T-helper 2 cell treated with Interferon-gamma antibody and Interleukin-4, amounts not matched to agents 5 μg/mL and 100 μg/mL, for 36 hours (primary cell): ENCODE measurements around the gene CCNQ.
A peak's percentile ranks its signal among the peaks of the same experiment; 100 is the strongest.

Experiments
- DNase-seq: peaks from one replicate; pipeline ENCODE4 v3.0.0; 2021; ENCODE audit warnings: low spot score
- H3K27ac Mint-ChIP-seq: one replicate; pipeline ENCODE4 v1.8.0; 2021; ENCODE audit warnings: mild to moderate bottlenecking, mixed read lengths
- H3K27me3 Mint-ChIP-seq: one replicate; pipeline ENCODE4 v1.8.0; 2021; ENCODE audit warnings: low read depth, mixed read lengths
- H3K36me3 Mint-ChIP-seq: one replicate; pipeline ENCODE4 v1.8.0; 2021; ENCODE audit warnings: low read depth, mixed read lengths
- H3K4me1 Mint-ChIP-seq: one replicate; pipeline ENCODE4 v1.8.0; 2021; ENCODE audit warnings: low read depth, mixed read lengths
- H3K4me3 Mint-ChIP-seq: one replicate; pipeline ENCODE4 v1.8.0; 2022; ENCODE audit warnings: mild to moderate bottlenecking, moderate library complexity, mixed read lengths
- H3K9me3 Mint-ChIP-seq: one replicate; pipeline ENCODE4 v1.8.0; 2021; ENCODE audit warnings: mixed read lengths

The CCNQ gene

GRCh38 chrX:153600921-153601320 is 2.0 kb upstream of the CCNQ start:
- peaks cover 36% of the 10 kb centered on the region for H3K4me1 Mint-ChIP-seq
- DNase-seq = no peak
- H3K9me3 Mint-ChIP-seq = no peaks in the 10 kb centered on the region
- H3K36me3 Mint-ChIP-seq = peaks cover under 1% of the 10 kb centered on the region
- peak overlapping the region; percentile 87 for H3K4me3 Mint-ChIP-seq
- H3K27ac Mint-ChIP-seq = no peak overlapping the region
- H3K27me3 Mint-ChIP-seq = no peaks in the 10 kb centered on the region

DNA sequence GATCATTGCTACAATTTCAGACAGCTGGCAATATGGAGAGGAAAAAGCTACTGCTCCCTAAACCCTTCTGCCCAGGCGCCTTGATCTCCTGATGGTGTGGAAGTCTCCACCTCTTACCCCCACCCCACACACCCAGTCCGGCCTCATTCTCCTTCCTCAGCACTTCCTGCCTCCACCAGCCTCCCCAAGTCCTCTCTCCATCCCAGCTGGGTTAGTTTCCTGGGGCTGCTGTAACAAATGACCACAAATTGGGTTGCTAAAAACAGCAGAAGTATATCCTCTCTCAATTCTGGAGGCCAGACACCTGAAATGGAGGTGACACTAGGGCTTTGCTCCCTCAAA is 1.1 kb upstream of the CCNQ start:
- DNase-seq = no peak
- no peaks in the 10 kb centered on the region for H3K27me3 Mint-ChIP-seq
- H3K4me1 Mint-ChIP-seq = peaks cover 36% of the 10 kb centered on the region
- peak overlapping the region; percentile 87 for H3K4me3 Mint-ChIP-seq
- H3K36me3 Mint-ChIP-seq = peaks cover 5% of the 10 kb centered on the region
- H3K9me3 Mint-ChIP-seq = no peaks in the 10 kb centered on the region
- peak overlapping the region; percentile 75 for H3K27ac Mint-ChIP-seq

- Mint-ChIP-seq H3K4me3 (peak overlapping the region; percentile 87), H3K9me3 (no peaks in the 10 kb centered on the region), H3K27me3 (no peaks in the 10 kb centered on the region), H3K36me3 (peaks cover 5% of the 10 kb centered on the region), H3K27ac (no peak overlapping the region), H3K4me1 (peaks cover 36% of the 10 kb centered on the region)
- DNase-seq = peak; percentile 91
These were observed 473 bp upstream of the CCNQ start for GRCh38 chrX:153599192-153600031.

DNA sequence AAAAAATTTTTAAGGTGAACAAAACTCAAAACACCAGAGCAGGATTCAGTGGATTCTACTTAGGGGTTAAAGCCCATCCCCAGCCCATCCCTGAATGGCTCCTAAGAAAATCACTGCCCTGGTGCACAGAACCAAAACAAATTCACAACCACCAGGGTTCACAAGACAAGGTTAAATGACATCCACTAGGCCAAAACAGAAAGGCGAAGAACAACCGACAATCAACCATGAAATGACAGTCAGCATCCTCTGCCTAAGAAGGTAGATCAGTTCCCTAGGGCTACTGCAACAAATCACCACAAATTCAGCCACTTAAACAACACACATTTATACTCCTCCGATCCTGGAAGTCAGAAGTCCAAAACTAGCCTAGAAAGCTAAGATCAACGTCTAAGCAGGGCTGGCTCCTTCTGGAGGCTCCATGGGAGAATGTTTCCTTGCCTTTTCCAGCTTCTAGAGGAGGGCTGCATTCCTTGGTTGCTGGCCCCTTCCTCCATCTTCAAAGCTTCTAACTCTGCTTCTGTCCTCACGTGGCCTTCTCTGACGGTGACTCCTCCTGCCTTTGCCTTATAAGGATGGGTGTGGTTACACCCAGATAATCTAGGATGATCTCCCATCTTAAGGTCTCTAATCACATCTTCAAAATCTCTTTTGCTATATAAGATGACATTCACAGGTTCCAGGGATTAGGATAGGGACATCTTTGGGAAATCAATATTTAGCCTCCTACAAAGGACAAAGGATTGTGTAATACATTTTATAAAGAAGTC is 1.8 kb downstream of the CCNQ start:
- DNase-seq = no peak
- H3K4me1 Mint-ChIP-seq = peaks cover 34% of the 10 kb centered on the region
- no peak overlapping the region for H3K27ac Mint-ChIP-seq
- H3K4me3 Mint-ChIP-seq = peak overlapping the region; percentile 89
- H3K9me3 Mint-ChIP-seq = no peaks in the 10 kb centered on the region
- H3K36me3 Mint-ChIP-seq = peaks cover 5% of the 10 kb centered on the region
- no peaks in the 10 kb centered on the region for H3K27me3 Mint-ChIP-seq

DNA sequence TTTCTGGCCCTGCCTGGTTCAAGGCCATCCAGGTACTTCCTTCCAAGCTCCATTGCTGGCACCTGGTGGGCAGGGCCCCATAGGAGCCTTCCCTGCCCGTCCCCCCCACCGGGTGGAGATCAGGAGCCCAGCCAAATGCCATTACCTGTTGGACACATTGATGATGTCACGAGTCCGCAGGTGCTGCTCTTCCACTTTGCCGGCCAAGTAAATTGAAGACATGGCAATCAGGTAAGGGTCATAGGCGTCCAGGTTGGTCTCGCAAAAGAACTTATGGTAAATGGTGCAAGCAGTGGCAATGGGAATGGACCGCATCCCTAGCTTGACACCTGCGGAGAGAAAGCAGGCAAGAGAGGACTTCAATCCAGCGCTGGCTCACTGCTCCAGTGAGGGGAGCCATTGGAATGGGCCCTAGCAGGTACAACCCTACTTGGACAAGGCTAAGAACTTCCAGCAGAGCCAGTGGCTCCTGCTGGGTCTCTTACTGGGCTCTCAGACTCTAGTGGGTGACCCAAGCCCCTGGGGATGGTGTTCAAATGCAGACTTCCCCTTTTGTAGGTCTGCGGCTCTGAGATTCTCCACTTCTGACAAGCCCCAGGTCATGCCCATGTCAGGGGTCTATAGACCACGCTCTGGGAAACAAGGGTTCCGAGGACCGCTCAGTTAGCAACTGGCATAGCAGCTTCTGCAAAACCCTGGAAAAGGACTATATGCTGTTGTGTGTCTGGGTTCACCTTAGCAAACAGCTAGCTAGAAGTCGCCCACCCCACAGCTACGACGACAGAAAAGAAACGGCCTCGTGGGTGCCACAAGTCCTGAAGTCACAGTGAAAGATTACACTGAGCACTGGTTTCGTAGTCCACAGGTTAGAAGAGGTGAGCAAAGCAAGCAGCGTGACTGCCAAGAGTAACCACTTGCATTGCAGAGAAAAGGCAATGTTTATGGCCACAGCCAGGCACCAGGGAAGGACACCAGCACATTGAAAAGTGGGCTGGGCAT is 2.8 kb downstream of the CCNQ start:
- H3K4me3 Mint-ChIP-seq = no peak overlapping the region
- peaks cover 7% of the 10 kb centered on the region for H3K36me3 Mint-ChIP-seq
- no peaks in the 10 kb centered on the region for H3K27me3 Mint-ChIP-seq
- H3K27ac Mint-ChIP-seq = no peak overlapping the region
- H3K9me3 Mint-ChIP-seq = no peaks in the 10 kb centered on the region
- no peak for DNase-seq
- peaks cover 31% of the 10 kb centered on the region for H3K4me1 Mint-ChIP-seq

DNA sequence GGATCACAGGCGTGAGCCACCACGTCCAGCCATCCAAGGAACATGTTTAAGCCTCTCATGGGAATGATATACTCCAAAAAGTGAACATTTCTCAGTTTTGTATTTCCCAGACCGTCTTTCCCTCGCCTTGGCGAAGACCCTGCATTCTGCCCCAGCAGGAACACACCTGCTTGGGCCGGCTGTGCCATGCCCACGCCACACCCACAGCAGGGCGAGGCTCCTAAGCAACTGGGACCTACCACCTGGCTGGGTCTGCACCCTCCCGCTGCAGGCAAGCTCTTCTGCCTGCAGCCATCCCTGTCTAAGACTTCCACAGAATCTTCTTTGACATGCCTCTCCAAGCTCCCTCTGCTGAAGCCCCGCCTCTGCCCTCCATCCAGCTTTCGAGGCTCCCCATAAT is 3.6 kb downstream of the CCNQ start:
- Mint-ChIP-seq H3K4me3 (no peak overlapping the region), H3K27me3 (no peaks in the 10 kb centered on the region), H3K4me1 (peaks cover 25% of the 10 kb centered on the region), H3K36me3 (peaks cover 7% of the 10 kb centered on the region), H3K27ac (no peak overlapping the region), H3K9me3 (no peaks in the 10 kb centered on the region)
- DNase-seq = no peak

- Mint-ChIP-seq H3K9me3 (no peaks in the 10 kb centered on the region), H3K27ac (no peak overlapping the region), H3K4me1 (peaks cover 19% of the 10 kb centered on the region), H3K4me3 (no peak overlapping the region), H3K36me3 (peaks cover 7% of the 10 kb centered on the region), H3K27me3 (no peaks in the 10 kb centered on the region)
- no peak for DNase-seq
These were observed 5.0 kb downstream of the CCNQ start for GRCh38 chrX:153593811-153594500.

DNA sequence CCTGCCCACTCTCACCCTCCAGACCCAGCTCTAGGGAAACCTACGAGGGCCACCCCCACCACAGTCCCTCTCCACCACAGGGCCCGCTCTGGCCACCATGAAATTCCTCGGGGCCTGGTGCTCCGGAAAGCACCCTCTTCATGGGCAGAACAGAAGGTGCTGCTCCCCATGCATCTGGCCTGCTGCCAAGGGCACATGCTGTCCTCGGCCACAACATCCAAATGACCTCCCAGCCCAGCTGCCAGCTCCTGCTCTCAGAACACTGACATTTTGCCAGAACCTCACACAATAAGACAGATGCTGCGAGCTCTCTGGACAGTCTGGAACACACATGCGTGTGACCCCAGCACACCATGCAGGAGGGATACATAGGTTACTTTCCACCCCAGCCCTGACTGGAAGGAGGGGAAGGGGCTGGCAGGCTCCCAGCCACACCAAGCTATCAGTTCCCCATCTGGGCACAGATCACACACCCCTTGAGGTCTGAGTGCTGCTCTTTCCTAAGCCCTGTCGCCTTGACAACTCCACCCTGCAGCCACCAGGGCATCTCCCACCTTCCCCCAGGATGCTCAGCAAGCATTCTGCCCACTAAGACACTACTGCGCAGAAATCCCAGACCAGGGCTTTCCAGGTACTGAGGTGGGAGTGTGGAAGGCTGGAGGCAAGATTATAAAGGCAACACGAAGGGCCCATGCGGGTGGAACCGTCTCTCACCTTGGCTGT is 5.8 kb downstream of the CCNQ start:
- Mint-ChIP-seq H3K9me3 (no peaks in the 10 kb centered on the region), H3K27me3 (no peaks in the 10 kb centered on the region), H3K4me1 (peaks cover 17% of the 10 kb centered on the region), H3K36me3 (peaks cover 11% of the 10 kb centered on the region), H3K27ac (no peak overlapping the region), H3K4me3 (no peak overlapping the region)
- no peak for DNase-seq

DNA sequence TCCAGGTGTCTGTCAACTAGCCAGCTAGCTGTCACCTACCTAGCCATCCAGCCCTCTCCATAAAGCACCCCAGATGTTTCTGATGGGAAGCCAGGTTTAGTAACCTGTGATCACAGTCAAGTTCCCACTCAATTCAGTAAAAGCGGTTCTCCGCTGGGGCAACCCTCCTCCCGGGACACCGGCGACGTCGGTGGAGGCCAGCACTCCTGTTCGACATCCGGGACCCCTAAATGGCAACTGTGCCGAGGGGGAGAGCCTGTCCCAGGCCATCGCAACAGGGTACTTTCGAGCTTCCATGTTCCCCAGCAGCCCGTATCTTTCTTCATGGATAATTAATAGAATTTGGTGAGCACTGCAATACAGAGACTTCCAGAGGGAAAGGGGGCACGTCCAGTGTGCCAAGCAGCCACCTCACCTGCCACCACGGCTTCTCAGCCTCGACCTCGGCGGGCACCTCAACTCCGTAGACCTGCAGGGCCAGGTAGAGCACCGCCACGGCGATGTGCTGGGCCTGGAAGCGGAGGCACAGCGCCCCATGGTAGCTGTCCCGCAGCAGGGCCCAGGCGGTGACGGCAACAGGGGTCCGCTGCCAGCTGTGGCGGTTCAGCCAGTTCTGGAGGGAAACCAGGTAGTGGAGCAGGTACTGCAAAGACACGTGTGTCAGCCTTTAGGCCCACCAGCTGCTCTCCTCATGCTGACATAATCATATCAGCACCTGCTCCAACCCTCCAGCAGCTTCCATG is 6.7 kb downstream of the CCNQ start:
- H3K36me3 Mint-ChIP-seq = peaks cover 13% of the 10 kb centered on the region
- no peak overlapping the region for H3K27ac Mint-ChIP-seq
- peaks cover 8% of the 10 kb centered on the region for H3K4me1 Mint-ChIP-seq
- no peak for DNase-seq
- H3K27me3 Mint-ChIP-seq = no peaks in the 10 kb centered on the region
- no peak overlapping the region for H3K4me3 Mint-ChIP-seq
- no peaks in the 10 kb centered on the region for H3K9me3 Mint-ChIP-seq

- Mint-ChIP-seq H3K4me3 (no peak overlapping the region), H3K36me3 (peaks cover 17% of the 10 kb centered on the region), H3K27ac (no peak overlapping the region), H3K9me3 (no peaks in the 10 kb centered on the region), H3K4me1 (no peaks in the 10 kb centered on the region), H3K27me3 (no peaks in the 10 kb centered on the region)
- no peak for DNase-seq
These were observed 7.7 kb downstream of the CCNQ start for GRCh38 chrX:153590961-153591956.

DNA sequence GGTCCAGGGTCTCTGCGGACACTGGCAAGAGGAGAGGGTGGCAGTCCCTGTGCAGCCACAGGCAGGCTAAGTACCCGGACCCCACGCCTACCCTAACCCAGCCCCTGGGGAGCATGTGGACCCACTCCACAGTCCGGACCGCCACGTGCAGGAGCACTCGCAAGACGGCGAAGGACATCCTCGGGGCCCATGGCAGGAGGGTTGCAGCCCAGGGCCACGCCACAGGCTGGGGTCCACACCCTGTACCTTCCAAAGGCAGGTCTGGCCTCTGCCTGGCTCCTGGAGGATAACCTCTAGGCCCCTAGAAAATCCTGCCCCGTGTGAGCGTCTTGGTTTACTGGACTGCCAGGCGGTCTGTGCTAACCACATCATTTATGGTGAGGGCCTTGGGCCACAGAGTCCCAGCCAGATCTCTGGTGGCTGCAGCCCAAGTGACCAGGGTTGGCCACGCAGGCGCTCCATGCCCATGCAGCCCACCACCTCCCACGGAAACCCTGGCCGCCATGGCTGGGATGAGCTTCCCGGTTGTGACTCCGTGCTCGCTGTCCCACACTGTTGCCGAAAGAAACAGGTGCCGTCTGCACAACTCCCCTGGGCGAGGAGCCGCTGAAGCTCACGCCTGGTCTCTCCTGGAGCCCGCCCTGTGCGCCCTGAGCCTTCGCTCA is 10.0 kb downstream of the CCNQ start:
- no peak for DNase-seq
- no peaks in the 10 kb centered on the region for H3K27me3 Mint-ChIP-seq
- no peaks in the 10 kb centered on the region for H3K9me3 Mint-ChIP-seq
- H3K4me1 Mint-ChIP-seq = peaks cover under 1% of the 10 kb centered on the region
- peaks cover 13% of the 10 kb centered on the region for H3K36me3 Mint-ChIP-seq
- H3K4me3 Mint-ChIP-seq = no peak overlapping the region
- no peak overlapping the region for H3K27ac Mint-ChIP-seq
